GM12872 (cell line): Measurements from ENCODE around the gene EPHA6.

Source experiments
- CTCF ChIP-seq: IDR thresholded peaks from 3 replicates; pipeline ENCODE4 v1.5.1; 2011; ENCODE audit warnings: low read depth, mild to moderate bottlenecking, low read length, moderate library complexity; ENCODE audit not compliant: insufficient read depth

EPHA6 gene

GRCh38 chr3:97359977-97360376 is 545.6 kb downstream of the EPHA6 start:
- TF ChIP-seq CTCF = no peak

- no peak for TF ChIP-seq CTCF
Measured at GRCh38 chr3:97360804-97361203, 546.4 kb downstream of the EPHA6 start.

GRCh38 chr3:97384583-97384982 is 570.2 kb downstream of the EPHA6 start:
- no peak for TF ChIP-seq CTCF

GRCh38 chr3:97388774-97389173 is 574.4 kb downstream of the EPHA6 start:
- TF ChIP-seq CTCF = no peak

- TF ChIP-seq CTCF = no peak
Measured at GRCh38 chr3:97389936-97390335, 575.5 kb downstream of the EPHA6 start.

- TF ChIP-seq CTCF = no peak
Measured at GRCh38 chr3:97391167-97391566, 576.8 kb downstream of the EPHA6 start.

- no peak for TF ChIP-seq CTCF
Measured at GRCh38 chr3:97409612-97410011, 595.2 kb downstream of the EPHA6 start.

- TF ChIP-seq CTCF = no peak
Measured at GRCh38 chr3:97421565-97421964, 607.2 kb downstream of the EPHA6 start.
